GM06990 (cell line): ENCODE results near the gene PRDM11.

Experiments used
- DNase-seq: peaks from one replicate; pipeline ENCODE4 v3.0.0-alpha.2; 2011; ENCODE audit not compliant: insufficient read length; ENCODE audit errors: extremely low read depth
- H3K27me3 ChIP-seq: replicated peaks from 2 replicates; pipeline ENCODE4 v1.6.0; 2011; ENCODE audit warnings: low read length; ENCODE audit not compliant: control insufficient read depth, insufficient read depth
- H3K36me3 ChIP-seq: 2 replicates; pipeline ENCODE4 v1.5.1; 2011; ENCODE audit warnings: low read length; ENCODE audit not compliant: control insufficient read depth, insufficient read depth
- H3K4me3 ChIP-seq: replicated peaks from 2 replicates; pipeline ENCODE4 v1.5.1; 2011; ENCODE audit warnings: low read depth, mild to moderate bottlenecking, control low read depth, low read length
- CTCF ChIP-seq: IDR thresholded peaks from 2 replicates; pipeline ENCODE4 v1.5.1; 2011; ENCODE audit warnings: low read length, control low read depth, mild to moderate bottlenecking, inconsistent platforms; ENCODE audit not compliant: insufficient read depth, poor library complexity, severe bottlenecking

Gene PRDM11

GRCh38 chr11:45152740-45153595 is 6.5 kb downstream of the PRDM11 start:
- H3K4me3 ChIP-seq = no peak overlapping the region
- TF ChIP-seq CTCF = no peak
- H3K36me3 ChIP-seq = no peaks in the 10 kb centered on the region
- no peaks in the 10 kb centered on the region for H3K27me3 ChIP-seq
- DNase-seq = no peak

GRCh38 chr11:45154276-45154675 is 7.8 kb downstream of the PRDM11 start:
- no peak for DNase-seq
- Histone ChIP-seq H3K4me3 (no peak overlapping the region), H3K36me3 (no peaks in the 10 kb centered on the region), H3K27me3 (no peaks in the 10 kb centered on the region)
- no peak for TF ChIP-seq CTCF

- Histone ChIP-seq H3K4me3 (no peak overlapping the region), H3K36me3 (no peaks in the 10 kb centered on the region), H3K27me3 (no peaks in the 10 kb centered on the region)
- DNase-seq = no peak
- no peak for TF ChIP-seq CTCF
Measured at GRCh38 chr11:45155058-45155551, 8.7 kb downstream of the PRDM11 start.

GRCh38 chr11:45155627-45156180 is 9.3 kb downstream of the PRDM11 start:
- no peak overlapping the region for H3K4me3 ChIP-seq
- DNase-seq = no peak
- no peaks in the 10 kb centered on the region for H3K27me3 ChIP-seq
- no peaks in the 10 kb centered on the region for H3K36me3 ChIP-seq
- TF ChIP-seq CTCF = no peak

GRCh38 chr11:45156201-45156600 is 9.8 kb downstream of the PRDM11 start:
- no peak for DNase-seq
- Histone ChIP-seq H3K36me3 (no peaks in the 10 kb centered on the region), H3K27me3 (no peaks in the 10 kb centered on the region), H3K4me3 (no peak overlapping the region)
- no peak for TF ChIP-seq CTCF
